ENCODE data around the gene FKRP. TPM values are rescaled to one million over a fixed set of nuclear protein-coding genes. Genes with fewer than 3 reads are reported as not detected.

FKRP gene
- 5.6 and 10.2 TPM in 2 replicates for total RNA-seq (ENCODE audit: low replicate concordance)

GRCh38 chr19:46745521-46746280 is at the start of gene FKRP:
Gene FKRP (plus strand): TSS chr19:46746057. CDS start chr19:46755451, 9,394 bp downstream.

GRCh38 chr19:46717034-46717715 is 28.7 kb upstream of the FKRP start, which contains the start of gene PRKD2:
Gene PRKD2 (minus strand): TSS chr19:46717114. CDS start chr19:46716370, 744 bp downstream.

GRCh38 chr19:46746281-46747057 is 612 bp downstream of the FKRP start, which contains the start of gene STRN4:
Gene STRN4 (minus strand): TSS chr19:46746450. CDS start chr19:46746430, 20 bp downstream.

GRCh38 chr19:46788262-46788967 is 42.6 kb downstream of the FKRP start, which contains the start of gene SLC1A5:
Gene SLC1A5 (minus strand): TSS chr19:46788594. CDS start chr19:46787965, 629 bp downstream.

Other genes with a start within 250 kb of the FKRP start
- 145 and 560 TPM in 2 replicates for gene CALM3, start 144.7 kb upstream of the FKRP start, total RNA-seq (ENCODE audit: low replicate concordance)
- gene PTGIR, start 121.0 kb upstream of the FKRP start, total RNA-seq (ENCODE audit: low replicate concordance), result 8.5 and 17.7 TPM in 2 replicates
- not detected in 2 replicates for gene GNG8, start 109.9 kb upstream of the FKRP start, total RNA-seq (ENCODE audit: low replicate concordance)
- 1.1 and 6.5 TPM in 2 replicates for gene DACT3, start 84.9 kb upstream of the FKRP start, total RNA-seq (ENCODE audit: low replicate concordance)
- 14.5 and 16.5 TPM in 2 replicates for gene PRKD2, start 28.9 kb upstream of the FKRP start, total RNA-seq (ENCODE audit: low replicate concordance)
- gene STRN4, start 393 bp downstream of the FKRP start, total RNA-seq (ENCODE audit: low replicate concordance), result 60.3 and 74.8 TPM in 2 replicates
- 89.9 and 97.9 TPM in 2 replicates for gene SLC1A5, start 42.5 kb downstream of the FKRP start, total RNA-seq (ENCODE audit: low replicate concordance)
- 168 and 192 TPM in 2 replicates for gene AP2S1, start 104.8 kb downstream of the FKRP start, total RNA-seq (ENCODE audit: low replicate concordance)
- gene ARHGAP35, start 114.9 kb downstream of the FKRP start, total RNA-seq (ENCODE audit: low replicate concordance), result 26.1 and 29.8 TPM in 2 replicates

Measured in smooth muscle cell of the coronary artery (primary cell).